Keratinocyte (primary cell): ENCODE measurements around the gene GSN.

Experiments used
- CTCF ChIP-seq, 3 experiments: IDR thresholded peaks in 1 of 3; conservative IDR thresholded peaks in 1 of 3; optimal IDR thresholded peaks in 1 of 3; 2 replicates in 2 of 3; 3 replicates in 1 of 3; pipeline versions ENCODE3 to v1.5.1; 2011; ENCODE audit warnings: low read length in 3 of 3, mild to moderate bottlenecking in 3 of 3, moderate library complexity in 2 of 3, control low read depth in 1 of 3, inconsistent platforms in 1 of 3; ENCODE audit not compliant: insufficient read depth in 2 of 3; ENCODE audit errors: extremely low read depth in 1 of 3
- EZH2 ChIP-seq: IDR thresholded peaks from one replicate; pipeline ENCODE4 v1.6.1; 2012; ENCODE audit warnings: inconsistent platforms, mild to moderate bottlenecking, low read length, moderate library complexity

GRCh38 chr9:121328876-121329681 lies 61.1 kb downstream of the GSN start:
- no peak for TF ChIP-seq CTCF (optimal IDR thresholded peaks at IDR 0.05 in 1 of 3, IDR thresholded peaks at IDR 0.05 in 1 of 3, conservative IDR thresholded peaks at IDR 0.05 in 1 of 3; ENCODE audit: extremely low read depth in 1 of 3, insufficient read depth in 2 of 3, low read length in 3 of 3)
- no peak for TF ChIP-seq EZH2
